Measurements from ENCODE around the gene PPFIBP2.

DNA sequence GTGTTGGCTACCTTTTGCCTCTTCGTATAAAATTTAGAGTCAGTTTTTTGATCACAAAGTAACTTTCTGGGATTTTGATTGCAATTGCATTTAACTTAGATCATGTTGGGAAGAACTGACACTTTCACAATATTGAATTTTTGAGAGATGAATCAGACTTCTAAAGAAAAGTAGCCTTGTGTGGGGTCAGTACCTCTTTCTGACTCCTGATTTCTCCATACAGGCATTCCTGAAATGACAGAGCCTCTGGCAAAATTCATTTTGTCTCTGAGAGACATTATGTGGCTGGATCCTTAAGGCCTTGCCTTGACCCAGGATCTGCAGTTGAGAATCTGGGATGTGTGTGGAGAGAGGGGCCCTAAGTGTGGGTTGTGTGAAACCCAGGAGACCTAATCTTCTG is 37.8 kb downstream of the PPFIBP2 start:
- TF ChIP-seq, protein P1, sequence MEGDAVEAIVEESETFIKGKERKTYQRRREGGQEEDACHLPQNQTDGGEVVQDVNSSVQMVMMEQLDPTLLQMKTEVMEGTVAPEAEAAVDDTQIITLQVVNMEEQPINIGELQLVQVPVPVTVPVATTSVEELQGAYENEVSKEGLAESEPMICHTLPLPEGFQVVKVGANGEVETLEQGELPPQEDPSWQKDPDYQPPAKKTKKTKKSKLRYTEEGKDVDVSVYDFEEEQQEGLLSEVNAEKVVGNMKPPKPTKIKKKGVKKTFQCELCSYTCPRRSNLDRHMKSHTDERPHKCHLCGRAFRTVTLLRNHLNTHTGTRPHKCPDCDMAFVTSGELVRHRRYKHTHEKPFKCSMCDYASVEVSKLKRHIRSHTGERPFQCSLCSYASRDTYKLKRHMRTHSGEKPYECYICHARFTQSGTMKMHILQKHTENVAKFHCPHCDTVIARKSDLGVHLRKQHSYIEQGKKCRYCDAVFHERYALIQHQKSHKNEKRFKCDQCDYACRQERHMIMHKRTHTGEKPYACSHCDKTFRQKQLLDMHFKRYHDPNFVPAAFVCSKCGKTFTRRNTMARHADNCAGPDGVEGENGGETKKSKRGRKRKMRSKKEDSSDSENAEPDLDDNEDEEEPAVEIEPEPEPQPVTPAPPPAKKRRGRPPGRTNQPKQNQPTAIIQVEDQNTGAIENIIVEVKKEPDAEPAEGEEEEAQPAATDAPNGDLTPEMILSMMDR (IDR thresholded peaks at IDR 0.05), result no peak
- no peak for TF ChIP-seq EP300 (IDR thresholded peaks at IDR 0.05)
